Heart left ventricle (tissue), 16 donors: Measurements from ENCODE around the gene CLDN4. TPM values are rescaled to one million over a fixed set of nuclear protein-coding genes. Genes with fewer than 3 reads are reported as not detected.
A peak's percentile ranks its signal among the peaks of the same experiment; 100 is the strongest.

Source experiments
- ATAC-seq, 4 donors: fragments of 200-7000 bp; cut with Tn5 transposase; one replicate each; pipeline ENCODE4 v1.9.1; 2020 to 2022; ENCODE audit warnings: moderate library complexity in 4 of 4, mild to moderate bottlenecking in 3 of 4, moderate number of reproducible peaks in 1 of 4
- DNase-seq, 5 donors: peaks; one replicate each; pipeline ENCODE4 v3.0.0-alpha.2; 2020
- H3K27ac ChIP-seq, 12 donors: fragments of 200-600 bp; sonication (generic) in 4 of 12; one replicate each; pipeline versions ENCODE4 v1.5.0 to v1.8.0; 2016 to 2022; ENCODE audit warnings: mild to moderate bottlenecking in 2 of 12
- H3K27me3 ChIP-seq, 9 donors: fragments of 200-600 bp; sonication (generic) in 2 of 9; one replicate each; pipeline versions ENCODE4 v1.5.1 to v1.8.0; 2016 to 2022; ENCODE audit warnings: mild to moderate bottlenecking in 3 of 9
- H3K36me3 ChIP-seq, 9 donors: fragments of 200-600 bp; sonication (generic) in 2 of 9; one replicate each; pipeline versions ENCODE4 v1.5.0 to v1.8.0; 2018 to 2022; ENCODE audit warnings: mild to moderate bottlenecking in 2 of 9
- H3K4me1 ChIP-seq, 12 donors: fragments of 200-600 bp; sonication (generic) in 4 of 12; one replicate each; pipeline versions ENCODE4 v1.5.0 to v1.8.0; 2016 to 2022; ENCODE audit warnings: mild to moderate bottlenecking in 3 of 12
- H3K4me3 ChIP-seq, 12 donors: fragments of 200-600 bp; sonication (generic) in 4 of 12; one replicate each; pipeline versions ENCODE4 v1.5.0 to v1.8.0; 2017 to 2022; ENCODE audit warnings: mild to moderate bottlenecking in 9 of 12, moderate library complexity in 4 of 12
- H3K9me3 ChIP-seq, 12 donors: fragments of 200-600 bp; sonication (generic) in 4 of 12; one replicate each; pipeline versions ENCODE4 v1.5.0 to v1.8.0; 2016 to 2022; ENCODE audit warnings: mild to moderate bottlenecking in 1 of 12
- CTCF ChIP-seq, 12 donors: fragments of 200-600 bp; sonication (generic) in 4 of 12; IDR thresholded peaks; one replicate each; pipeline versions ENCODE4 v1.5.0 to v1.8.0; 2018 to 2022; ENCODE audit warnings: antibody characterized with exemption in 12 of 12, mild to moderate bottlenecking in 5 of 12
- POLR2A ChIP-seq, 2 donors: fragments of 450-650 bp; IDR thresholded peaks; one replicate each; pipeline ENCODE4 v1.6.1; 2017; ENCODE audit warnings: antibody characterized with exemption in 2 of 2, mild to moderate bottlenecking in 2 of 2, moderate library complexity in 2 of 2
- WGBS, 4 donors: extraction: QIAGEN DNeasy Blood & Tissue Kit in 2 of 4; methylation state at CpG; one replicate each; pipeline versions ENCODE4 v1.1.5 to v1.1.7; 2013 to 2018; 5-methylcytosine and 5-hydroxymethylcytosine counted together
- intact Hi-C, 10 donors: fragments of 100-400 bp; cut with DNase I; formaldehyde crosslinking; loops; one replicate each; pipeline versions ENCODE4 v1.11.1 to v1.14.2; 2022
- polyA plus RNA-seq, 2 donors: library from polyadenylated mRNA; stranded (reverse); fragments of 200-250 nt; gene quantifications; one replicate each; pipeline ENCODE4 v1.2.3, GENCODE V29; 2013
- total RNA-seq, 9 donors: library from RNA; depleted of rRNA in 2 of 9; stranded (reverse); fragments of >200 nt in 2 of 9; fragmentation: NEBNext Ultra II Directional in 3 of 9; extraction: Animal tissue kit (Norgen Biotek cat#: 25700) in 3 of 9; gene quantifications; one replicate each; pipeline versions ENCODE4 v1.1.0 to v1.2.4, GENCODE V29; 2016 to 2023
- donor health status: ischemic (EF 13 %, LVEDD 7.1; RV severe dilation, severe dysfunction).
- donor health status: healthy with polysubstance abuse.
- donor health status: DM: no; HTN: yes; CAD: no.
- donor health status: DM: no; HTN: no; CAD: no.
- donor health status: ischemic (EF 25% LVEDD 6.9; RV normal size, moderate dysfunction).
- donor health status: ischemic (EF 25% LVEDD 5.7; RV mildly dilated, moderate dysfunction).
- donor health status: healthy.
- donor health status: DM: yes; HTN: yes; CAD: no.
- donor health status: ischemic (EF 35%, LVEDD 5.7; RV mildly dilated, moderate dysfunction).
- donor health status: nonischemic (EF 11% LVEDD 7.7; RV severe dilation, severe dysfunction).
- donor health status: DM: yes; HTN: yes; CAD: no.
- donor health status: PGD.
- donor health status: ischemic (EF 29% LVEDD 5.4; RV normal size, mild dysfunction).
- donor health status: nonischemic (EF 23%, LVEDD 6.1; RV moderate dilation, normal function).

The CLDN4 gene
- total and polyA plus RNA-seq, 11 donors: 0.11 to 0.12 TPM; not detected in 9

GRCh38 chr7:73822319-73823173 lies 8.2 kb upstream of the CLDN4 start:
- ATAC-seq (peak in 2 of 4 donors; percentile 32 to 58), DNase-seq (no peak)
- H3K4me1 ChIP-seq: peaks cover 0 to 19% (median under 1%) of the 10 kb centered on the region in 12 donors
- H3K9me3 ChIP-seq: no peaks in the 10 kb centered on the region
- WGBS, 4 donors: 52 to 68% (median 65%) methylated on average over 12 to 15 of the region's 15 CpGs
- H3K4me3 ChIP-seq: no peak overlapping the region
- H3K27me3 ChIP-seq: peaks cover 0 to 12% (median 0%) of the 10 kb centered on the region in 9 donors
- intact Hi-C loops: no loop called here
- H3K36me3 ChIP-seq: no peaks in the 10 kb centered on the region
- TF ChIP-seq POLR2A (IDR thresholded peaks at IDR 0.05): no peak
- no peak for TF ChIP-seq CTCF (IDR thresholded peaks at IDR 0.05)
- H3K27ac ChIP-seq: no peak overlapping the region

- no peaks in the 10 kb centered on the region for H3K36me3 ChIP-seq
- intact Hi-C loops: no loop called here
- peaks cover 0 to 26% (median 5%) of the 10 kb centered on the region in 12 donors for H3K4me1 ChIP-seq
- H3K27ac ChIP-seq: no peak overlapping the region
- WGBS, 4 donors: 71 to 79% (median 79%) methylated on average over 5 of the region's 5 CpGs
- no peak overlapping the region for H3K4me3 ChIP-seq
- no peaks in the 10 kb centered on the region for H3K9me3 ChIP-seq
- ATAC-seq (no peak), DNase-seq (no peak)
- TF ChIP-seq CTCF (IDR thresholded peaks at IDR 0.05) (no peak), POLR2A (IDR thresholded peaks at IDR 0.05) (no peak)
- peaks cover 0 to 12% (median 0%) of the 10 kb centered on the region in 9 donors for H3K27me3 ChIP-seq
These were observed 7.5 kb upstream of the CLDN4 start for GRCh38 chr7:73823257-73823656.

DNA sequence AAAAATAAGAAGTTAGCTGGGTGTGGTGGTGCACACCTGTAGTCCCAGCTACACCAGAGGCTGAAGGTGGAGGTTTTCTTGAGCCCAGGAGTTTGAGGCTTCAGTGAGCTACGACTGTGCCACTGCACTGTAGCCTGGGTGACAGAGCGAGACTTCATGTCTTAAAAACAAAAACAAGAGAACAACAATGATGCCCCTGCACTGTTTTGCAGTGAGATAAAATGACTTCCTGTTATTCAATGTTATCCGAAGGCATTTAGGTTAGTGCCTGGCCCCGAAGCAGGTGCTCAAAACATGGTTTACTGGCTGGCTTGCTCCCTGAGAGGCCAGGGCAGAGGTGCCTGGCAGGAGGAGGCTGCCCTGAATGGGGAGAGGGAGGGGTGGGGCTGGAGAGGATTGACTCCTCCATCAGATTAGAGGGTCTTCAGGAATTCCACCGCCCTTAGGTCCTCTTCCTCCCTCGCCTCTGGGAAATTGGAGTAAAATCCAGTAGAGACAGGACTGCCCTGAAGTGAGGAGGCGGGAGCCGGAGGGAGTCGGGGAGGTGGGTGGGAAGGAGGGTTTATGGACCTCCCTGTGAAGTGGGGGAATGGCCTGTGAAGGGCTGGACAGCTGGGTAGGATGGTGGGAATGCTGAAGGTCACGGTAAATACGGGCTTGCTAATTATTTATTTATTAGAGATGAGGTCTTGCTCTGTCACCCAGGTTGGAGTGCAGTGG lies 6.8 kb upstream of the CLDN4 start:
- Histone ChIP-seq H3K27me3 (peaks cover 0 to 12% (median 0%) of the 10 kb centered on the region in 9 donors), H3K4me1 (peaks cover 0 to 34% (median 6%) of the 10 kb centered on the region in 12 donors), H3K27ac (no peak overlapping the region), H3K36me3 (no peaks in the 10 kb centered on the region), H3K4me3 (no peak overlapping the region), H3K9me3 (no peaks in the 10 kb centered on the region)
- WGBS, 4 donors: 74 to 81% (median 75%) methylated on average over 11 of the region's 11 CpGs
- no peak for DNase-seq
- TF ChIP-seq CTCF (IDR thresholded peaks at IDR 0.05): no peak
- TF ChIP-seq POLR2A (IDR thresholded peaks at IDR 0.05): no peak
- intact Hi-C loops: no loop called here
- no peak for ATAC-seq

DNA sequence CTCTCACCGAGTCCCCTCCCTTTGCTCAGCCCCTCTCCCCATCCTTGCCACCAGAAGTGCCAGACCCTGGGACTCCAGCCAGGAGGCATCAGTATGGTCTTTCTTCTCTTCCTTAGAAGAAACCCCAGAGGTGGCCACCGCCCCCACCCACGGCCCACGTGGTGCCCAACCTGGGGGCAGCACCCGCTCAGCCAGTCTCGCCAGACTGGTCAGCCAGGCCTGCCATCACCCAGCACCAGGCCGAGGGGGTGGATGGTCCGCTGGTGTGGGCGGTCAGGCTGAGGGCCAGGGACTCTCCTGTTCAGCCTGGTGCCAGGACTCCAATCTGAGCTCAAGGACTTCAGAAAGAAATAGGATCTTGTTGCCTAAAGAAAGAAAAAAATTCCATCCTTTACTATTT lies 5.8 kb upstream of the CLDN4 start:
- DNase-seq (peak in 1 of 5 donors; percentile 58), ATAC-seq (no peak)
- Histone ChIP-seq H3K27ac (no peak overlapping the region), H3K4me3 (no peak overlapping the region), H3K36me3 (no peaks in the 10 kb centered on the region), H3K9me3 (no peaks in the 10 kb centered on the region), H3K27me3 (peaks cover 0 to 12% (median 0%) of the 10 kb centered on the region in 9 donors), H3K4me1 (peaks cover 0 to 37% (median 6%) of the 10 kb centered on the region in 12 donors)
- intact Hi-C loops: no loop called here
- WGBS, 4 donors: 81 to 87% (median 85%) methylated on average over 7 to 9 of the region's 9 CpGs
- TF ChIP-seq CTCF (IDR thresholded peaks at IDR 0.05) (no peak), POLR2A (IDR thresholded peaks at IDR 0.05) (no peak)
